Cardiac muscle cell (in vitro differentiated cells and primary cell): ENCODE data around the gene GM2A. TPM values are rescaled to one million over a fixed set of nuclear protein-coding genes. Genes with fewer than 3 reads are reported as not detected.
"Not testable (repeated sequence)": the region's sequence is repeated elsewhere in the genome, so short reads cannot be mapped to it uniquely, and the experiment has no call there.

Experiments
- DNase-seq, 2 donors: peaks; one replicate each; pipeline versions ENCODE4 v3.0.0 to v3.0.0-alpha.2; 2010 to 2017; ENCODE audit warnings: low read depth in 1 of 2, low spot score in 1 of 2
- H3K27ac ChIP-seq: fragments of 200-600 bp; sonication (generic); 2 replicates; pipeline ENCODE4 v1.5.1; 2016
- H3K27me3 ChIP-seq: fragments of 200-600 bp; sonication (generic); 2 replicates; pipeline ENCODE4 v1.6.0; 2016; ENCODE audit warnings: control low read depth
- H3K36me3 ChIP-seq: fragments of 200-600 bp; sonication (generic); 2 replicates; pipeline ENCODE4 v1.5.1; 2016; ENCODE audit warnings: control low read depth
- H3K4me1 ChIP-seq: fragments of 200-600 bp; sonication (generic); 2 replicates; pipeline ENCODE4 v1.8.1; 2017; ENCODE audit warnings: low read depth, mild to moderate bottlenecking, mixed run types
- H3K4me3 ChIP-seq: fragments of 200-600 bp; sonication (generic); 2 replicates; pipeline ENCODE4 v1.5.1; 2016; ENCODE audit warnings: mild to moderate bottlenecking
- H3K9me3 ChIP-seq: fragments of 200-600 bp; sonication (generic); 2 replicates; pipeline ENCODE4 v1.5.1; 2017; ENCODE audit warnings: low read depth, mild to moderate bottlenecking, control low read depth
- CTCF ChIP-seq: IDR thresholded peaks from 2 replicates; pipeline ENCODE4 v1.5.1; 2012; ENCODE audit warnings: low read depth, mild to moderate bottlenecking, low read length
- polyA plus RNA-seq: library from polyadenylated mRNA; unstranded; fragments of >200 nt; fragmentation: Nextera tagmentation; extraction: Ambion mirVana; gene quantifications from 2 replicates; pipeline ENCODE4 v1.2.1, GENCODE V29; 2016
- total RNA-seq: library from RNA; depleted of rRNA; stranded (reverse); fragments of >200 nt; gene quantifications from 2 replicates; pipeline ENCODE4 v1.2.3, GENCODE V29; 2016

GM2A gene
- total and polyA plus RNA-seq, 2 experiments from 2014 or later = 34.3 to 53.7 TPM

- H3K4me3 ChIP-seq = no peak overlapping the region
- TF ChIP-seq CTCF = no peak
- H3K4me1 ChIP-seq = peaks cover 15% of the 10 kb centered on the region
- no peaks in the 10 kb centered on the region for H3K36me3 ChIP-seq
- DNase-seq = peak in 1 of 2 donors; percentile 28
- no peaks in the 10 kb centered on the region for H3K9me3 ChIP-seq
- no peak overlapping the region for H3K27ac ChIP-seq
- H3K27me3 ChIP-seq = no peaks in the 10 kb centered on the region
These were observed 2.5 kb upstream of the GM2A start for GRCh38 chr5:151250346-151251000.

DNA sequence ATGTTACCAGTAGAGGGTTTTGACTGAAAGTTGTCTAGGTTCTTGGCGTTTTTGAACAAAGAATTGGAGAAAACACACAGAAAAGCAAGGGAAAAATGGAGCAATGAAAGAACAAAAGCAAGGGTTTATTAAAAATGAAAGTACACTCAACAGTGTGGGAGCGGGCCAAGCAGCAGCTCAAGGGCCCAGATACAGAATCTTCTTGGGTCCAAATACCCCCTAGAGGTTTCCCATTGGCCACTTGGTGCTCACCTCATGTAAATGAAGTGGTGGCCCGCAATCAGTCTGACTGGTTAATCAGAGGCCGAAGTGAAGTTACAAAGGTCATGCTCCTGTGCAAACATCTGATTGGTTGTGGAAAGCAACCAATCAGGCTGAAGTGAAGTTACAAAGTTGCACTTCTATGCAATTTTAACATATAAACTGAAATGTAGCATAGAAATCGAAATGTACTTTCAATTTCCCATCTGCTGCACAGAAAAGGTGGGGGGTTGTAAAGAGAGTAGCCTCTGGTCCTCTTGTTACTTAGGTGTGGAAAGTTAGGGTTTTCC lies 1.9 kb upstream of the GM2A start:
- Histone ChIP-seq H3K4me3 (no peak overlapping the region), H3K36me3 (no peaks in the 10 kb centered on the region), H3K9me3 (no peaks in the 10 kb centered on the region), H3K4me1 (peaks cover 15% of the 10 kb centered on the region), H3K27me3 (no peaks in the 10 kb centered on the region), H3K27ac (no peak overlapping the region)
- TF ChIP-seq CTCF = no peak
- DNase-seq = no peak

GRCh38 chr5:151251621-151252020 lies 1.4 kb upstream of the GM2A start:
- Histone ChIP-seq H3K27me3 (no peaks in the 10 kb centered on the region), H3K27ac (no peak overlapping the region), H3K4me1 (peaks cover 15% of the 10 kb centered on the region), H3K4me3 (no peak overlapping the region), H3K36me3 (no peaks in the 10 kb centered on the region), H3K9me3 (no peaks in the 10 kb centered on the region)
- no peak for DNase-seq
- TF ChIP-seq CTCF = no peak

- no peaks in the 10 kb centered on the region for H3K27me3 ChIP-seq
- DNase-seq = no peak
- TF ChIP-seq CTCF = no peak
- H3K4me3 ChIP-seq = peak overlapping the region; percentile 50
- no peaks in the 10 kb centered on the region for H3K9me3 ChIP-seq
- peak overlapping the region; percentile 82 for H3K27ac ChIP-seq
- H3K36me3 ChIP-seq = no peaks in the 10 kb centered on the region
- H3K4me1 ChIP-seq = peaks cover 10% of the 10 kb centered on the region
These were observed 593 bp downstream of the GM2A start for GRCh38 chr5:151253605-151253950.

- no peaks in the 10 kb centered on the region for H3K36me3 ChIP-seq
- DNase-seq = no peak
- no peak overlapping the region for H3K27ac ChIP-seq
- H3K9me3 ChIP-seq = no peaks in the 10 kb centered on the region
- no peak for TF ChIP-seq CTCF
- H3K4me3 ChIP-seq = no peak overlapping the region
- H3K4me1 ChIP-seq = peaks cover 10% of the 10 kb centered on the region
- no peaks in the 10 kb centered on the region for H3K27me3 ChIP-seq
These were observed 1.6 kb downstream of the GM2A start for GRCh38 chr5:151254556-151254955.

- not testable (repeated sequence) for DNase-seq, H3K36me3 ChIP-seq, H3K27ac ChIP-seq, H3K4me1 ChIP-seq, H3K9me3 ChIP-seq, H3K27me3 ChIP-seq, H3K4me3 ChIP-seq
These were observed 2.0 kb downstream of the GM2A start for GRCh38 chr5:151254990-151255389.
